GM12892 (cell line): Measurements from ENCODE around the gene PROK2.

Experiments used
- POLR2AphosphoS5 ChIP-seq: IDR thresholded peaks from 2 replicates; pipeline ENCODE4 v1.6.1; 2011; ENCODE audit warnings: low read depth, low read length, control low read depth
- TAF1 ChIP-seq: IDR thresholded peaks from 2 replicates; pipeline ENCODE4 v1.6.1; 2011; ENCODE audit warnings: low read depth, mild to moderate bottlenecking, control low read depth, low read length, borderline replicate concordance

- no peak for TF ChIP-seq TAF1
- no peak for TF ChIP-seq POLR2AphosphoS5
Observed at GRCh38 chr3:71724584-71725270, 60.2 kb downstream of the PROK2 start.
